Erythroblast (primary cell): ENCODE data around the gene TNFRSF13B.
"Not testable (repeated sequence)": the region's sequence is repeated elsewhere in the genome, so short reads cannot be mapped to it uniquely, and the experiment has no call there.

Source experiments
- GATA1 ChIP-seq: IDR thresholded peaks from 2 replicates; pipeline ENCODE4 v1.6.1; 2011; ENCODE audit warnings: low read depth, mild to moderate bottlenecking, control low read depth, low read length, moderate library complexity
- POLR2A ChIP-seq: IDR thresholded peaks from 2 replicates; pipeline ENCODE4 v1.6.1; 2011; ENCODE audit warnings: mild to moderate bottlenecking, low read length

DNA sequence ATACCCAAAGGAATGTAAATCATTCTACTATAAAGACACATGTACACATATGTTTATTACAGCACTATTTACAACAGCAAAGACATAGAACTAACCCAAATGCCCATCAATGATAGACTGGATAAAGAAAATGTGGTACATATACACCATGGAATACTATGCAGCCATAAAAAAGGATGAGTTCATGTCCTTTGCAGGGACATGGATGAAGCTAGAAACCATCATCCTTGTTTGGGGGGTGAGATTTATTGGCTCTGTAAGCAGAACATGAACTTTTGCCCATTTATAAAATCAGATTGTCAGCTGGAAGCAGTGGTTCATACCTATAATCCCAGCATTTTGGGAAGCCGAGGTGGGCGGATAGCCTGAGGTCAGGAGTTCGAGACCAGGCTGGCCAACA, 68.8 kb downstream of the TNFRSF13B start:
- TF ChIP-seq POLR2A, GATA1: not testable (repeated sequence)
